ENCODE measurements around the gene CSTB.

CSTB gene

GRCh38 chr21:43766734-43767497 is 9.2 kb downstream of the CSTB start:
- no peak for DNase-seq

GRCh38 chr21:43764576-43765495 is 11.3 kb downstream of the CSTB start:
- DNase-seq: no peak

- DNase-seq: no peak
Measured at GRCh38 chr21:43763901-43764523, 12.1 kb downstream of the CSTB start.

- DNase-seq: no peak
Measured at GRCh38 chr21:43762303-43763128, 13.6 kb downstream of the CSTB start.

GRCh38 chr21:43761886-43762285 is 14.2 kb downstream of the CSTB start:
- no peak for DNase-seq

- DNase-seq: no peak
Measured at GRCh38 chr21:43760391-43760958, 15.6 kb downstream of the CSTB start.

- no peak for DNase-seq
Measured at GRCh38 chr21:43759651-43760050, 16.5 kb downstream of the CSTB start.

- no peak for DNase-seq
Measured at GRCh38 chr21:43758811-43759210, 17.3 kb downstream of the CSTB start.

GRCh38 chr21:43758111-43758641 is 17.9 kb downstream of the CSTB start:
- no peak for DNase-seq

GRCh38 chr21:43757601-43758000 is 18.5 kb downstream of the CSTB start:
- DNase-seq: no peak

GRCh38 chr21:43755820-43756594 is 20.1 kb downstream of the CSTB start:
- DNase-seq: no peak

- DNase-seq: no peak
Measured at GRCh38 chr21:43754948-43755781, 20.9 kb downstream of the CSTB start.

GRCh38 chr21:43753439-43753799 is 22.7 kb downstream of the CSTB start:
- DNase-seq: no peak

- DNase-seq: no peak
Measured at GRCh38 chr21:43752758-43753438, 23.2 kb downstream of the CSTB start.

GRCh38 chr21:43751955-43752591 is 24.0 kb downstream of the CSTB start:
- DNase-seq: no peak

- DNase-seq: no peak
Measured at GRCh38 chr21:43750339-43751033, 25.6 kb downstream of the CSTB start.

- no peak for DNase-seq
Measured at GRCh38 chr21:43749651-43750262, 26.4 kb downstream of the CSTB start.

- DNase-seq: no peak
Measured at GRCh38 chr21:43748622-43749021, 27.5 kb downstream of the CSTB start.

Data from GF-D8 (cell line).